Mesodermal cell (in vitro differentiated cells): ENCODE data around the gene MYL10.

Experiments
- H3K27ac ChIP-seq: 2 replicates; pipeline ENCODE4 v1.7.0; 2013; ENCODE audit warnings: mild to moderate bottlenecking, low read depth, low read length, moderate library complexity; ENCODE audit not compliant: severe bottlenecking
- H3K36me3 ChIP-seq: 2 replicates; pipeline ENCODE4 v1.7.1; 2013; ENCODE audit warnings: mild to moderate bottlenecking, low read length, moderate library complexity; ENCODE audit not compliant: control insufficient read depth, insufficient read depth
- H3K4me1 ChIP-seq: one replicate; pipeline ENCODE4 v1.7.1; 2013; ENCODE audit warnings: mild to moderate bottlenecking, low read length; ENCODE audit not compliant: insufficient read depth, control insufficient read depth, poor library complexity, severe bottlenecking
- H3K4me3 ChIP-seq: 2 replicates; pipeline ENCODE4 v1.7.0; 2013; ENCODE audit warnings: low read length, control low read depth, mild to moderate bottlenecking; ENCODE audit not compliant: insufficient read depth, poor library complexity, severe bottlenecking; ENCODE audit errors: extremely low read depth
- H3K9me3 ChIP-seq: 2 replicates; pipeline ENCODE4 v1.7.1; 2013; ENCODE audit warnings: mild to moderate bottlenecking, low read length, moderate library complexity; ENCODE audit not compliant: control insufficient read depth
- WGBS, 2 experiments: methylation state at CpG; one replicate each; pipeline ENCODE4 v1.1.5; 2013; ENCODE audit warnings: missing lambda C conversion rate in 2 of 2; ENCODE audit not compliant: insufficient coverage in 2 of 2; 5-methylcytosine and 5-hydroxymethylcytosine counted together

MYL10 gene

GRCh38 chr7:101586906-101587677 is 42.0 kb downstream of the MYL10 start:
- Histone ChIP-seq H3K9me3 (no peaks in the 10 kb centered on the region), H3K36me3 (no peaks in the 10 kb centered on the region), H3K4me3 (no peak overlapping the region), H3K4me1 (no peaks in the 10 kb centered on the region), H3K27ac (no peak overlapping the region)
- WGBS, 2 experiments, result 88 to 95% methylated on average over 9 to 10 of the region's 12 CpGs

- H3K36me3 ChIP-seq, result no peaks in the 10 kb centered on the region
- H3K4me3 ChIP-seq, result no peak overlapping the region
- H3K27ac ChIP-seq, result no peak overlapping the region
- H3K4me1 ChIP-seq, result no peaks in the 10 kb centered on the region
- no peaks in the 10 kb centered on the region for H3K9me3 ChIP-seq
- 87 to 89% methylated on average over 18 of the region's 18 CpGs for WGBS, 2 experiments
Observed at GRCh38 chr7:101586078-101586905, 42.8 kb downstream of the MYL10 start.

- 96 to 100% methylated on average over 3 of the region's 3 CpGs for WGBS, 2 experiments
- Histone ChIP-seq H3K4me3 (no peak overlapping the region), H3K9me3 (no peaks in the 10 kb centered on the region), H3K27ac (no peak overlapping the region), H3K36me3 (no peaks in the 10 kb centered on the region), H3K4me1 (no peaks in the 10 kb centered on the region)
Observed at GRCh38 chr7:101582971-101583370, 46.1 kb downstream of the MYL10 start.

DNA sequence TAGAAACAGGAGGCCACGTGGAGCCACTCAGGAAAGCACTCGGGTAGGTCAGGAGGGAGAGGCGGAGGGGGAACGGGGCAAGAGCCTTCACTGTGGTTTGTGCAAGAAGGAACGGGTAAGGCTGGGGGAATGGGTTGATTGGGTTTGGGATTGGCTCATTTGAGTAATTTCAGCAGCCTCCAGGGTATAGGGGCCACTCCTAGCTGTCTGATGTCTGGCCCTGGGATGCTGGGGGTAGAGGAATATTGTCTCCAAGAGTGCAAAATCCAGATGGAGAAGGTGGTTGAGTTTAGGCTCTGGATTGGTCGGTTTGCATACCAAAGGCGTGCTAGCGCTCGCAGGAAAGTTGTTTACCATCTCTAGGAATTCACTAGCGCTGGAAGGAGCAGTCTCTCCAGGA is 47.2 kb downstream of the MYL10 start:
- H3K9me3 ChIP-seq, result peaks cover 3% of the 10 kb centered on the region
- H3K4me3 ChIP-seq, result no peak overlapping the region
- WGBS, 2 experiments, result 89 to 94% methylated on average over 9 of the region's 10 CpGs
- no peaks in the 10 kb centered on the region for H3K36me3 ChIP-seq
- no peak overlapping the region for H3K27ac ChIP-seq
- H3K4me1 ChIP-seq, result no peaks in the 10 kb centered on the region

DNA sequence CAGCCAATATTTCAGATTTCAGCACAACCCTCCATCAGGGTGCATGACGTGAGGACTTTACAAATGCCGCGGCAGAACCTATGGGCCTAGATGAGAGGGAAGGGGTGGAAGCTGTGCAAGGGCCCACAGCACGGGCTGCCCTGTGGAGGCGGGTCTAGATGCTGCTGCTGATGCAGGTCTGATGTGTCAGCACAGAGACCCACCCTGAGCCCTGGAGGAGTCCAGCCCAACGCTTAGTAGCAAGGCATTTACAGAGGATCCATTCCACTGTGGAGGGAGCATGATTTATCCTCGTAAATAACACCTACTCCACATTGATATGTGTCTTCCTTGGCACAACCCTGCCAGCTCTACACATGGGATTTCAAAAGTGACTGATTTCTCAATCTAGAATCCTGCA is 48.5 kb downstream of the MYL10 start:
- H3K9me3 ChIP-seq, result peaks cover 8% of the 10 kb centered on the region
- WGBS, 2 experiments, result 80 to 91% methylated on average over 4 to 6 of the region's 7 CpGs
- H3K4me1 ChIP-seq, result no peaks in the 10 kb centered on the region
- H3K4me3 ChIP-seq, result no peak overlapping the region
- H3K36me3 ChIP-seq, result no peaks in the 10 kb centered on the region
- H3K27ac ChIP-seq, result no peak overlapping the region

DNA sequence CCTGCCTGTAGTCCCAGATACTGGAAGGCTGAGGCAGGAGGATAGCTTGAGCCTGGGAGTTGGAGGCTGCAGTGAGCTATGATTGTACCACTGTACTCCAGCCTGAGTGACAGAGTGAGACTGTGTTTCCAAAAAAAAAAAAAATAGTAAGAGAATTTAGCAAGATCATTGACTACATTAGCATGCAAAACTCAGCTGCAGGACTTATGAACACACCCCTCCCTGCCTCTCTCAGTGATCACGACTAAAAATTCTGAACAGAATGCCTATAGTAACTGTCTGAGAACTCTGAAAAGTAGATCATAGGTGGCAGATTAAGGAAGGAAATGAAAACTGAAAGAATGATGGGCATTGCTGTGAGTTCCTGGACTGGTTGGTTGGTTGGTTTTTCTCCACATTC is 50.5 kb downstream of the MYL10 start:
- Histone ChIP-seq H3K27ac (no peak overlapping the region), H3K4me3 (no peak overlapping the region), H3K36me3 (no peaks in the 10 kb centered on the region), H3K4me1 (no peaks in the 10 kb centered on the region), H3K9me3 (peaks cover 8% of the 10 kb centered on the region)
- WGBS, 2 experiments, result 78% methylated on average over 1 of the region's 1 CpG; no CpG with 5 or more reads in 1 of the 2 experiments

DNA sequence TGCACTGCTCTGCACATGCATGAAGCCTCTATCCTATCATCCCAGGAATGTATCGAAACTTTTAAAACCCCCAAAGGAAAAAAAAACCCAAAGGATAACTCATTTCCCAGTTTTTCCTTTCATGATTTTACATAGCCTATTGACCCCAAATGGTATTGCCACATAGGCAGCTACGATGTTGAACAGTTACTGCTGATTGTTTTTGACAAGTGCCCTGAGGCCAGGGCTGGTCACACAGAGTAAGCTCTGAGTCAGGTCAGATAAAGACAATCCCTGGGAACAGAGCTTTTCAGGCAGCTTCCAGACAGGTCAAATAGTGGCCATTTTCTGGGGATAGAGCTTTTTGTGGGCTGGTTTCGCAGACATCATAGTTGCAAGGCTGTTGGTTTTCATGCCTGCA is 52.1 kb downstream of the MYL10 start:
- no peaks in the 10 kb centered on the region for H3K36me3 ChIP-seq
- H3K4me3 ChIP-seq, result no peak overlapping the region
- H3K9me3 ChIP-seq, result peaks cover 8% of the 10 kb centered on the region
- 93 to 95% methylated on average over 3 of the region's 3 CpGs for WGBS, 2 experiments
- H3K27ac ChIP-seq, result no peak overlapping the region
- H3K4me1 ChIP-seq, result no peaks in the 10 kb centered on the region

DNA sequence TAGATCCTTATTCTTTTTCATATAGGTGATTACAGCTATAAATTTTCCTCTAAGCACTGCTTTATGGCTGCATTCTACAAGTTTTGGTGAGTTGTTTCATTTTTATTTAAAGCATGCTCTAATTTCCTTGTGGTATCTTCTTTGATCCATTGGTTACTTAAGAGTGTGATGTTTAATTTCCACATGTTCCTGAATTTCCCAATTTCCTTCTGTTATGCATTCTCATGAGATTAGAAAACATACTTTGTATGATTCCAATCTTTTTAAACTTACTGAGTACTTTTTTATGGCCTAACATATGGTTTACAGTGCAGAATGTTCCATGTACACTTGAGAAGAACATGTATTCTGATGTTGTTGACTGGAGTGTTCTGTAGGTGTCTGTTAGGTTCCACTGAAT is 53.4 kb downstream of the MYL10 start:
- Histone ChIP-seq H3K4me1 (no peaks in the 10 kb centered on the region), H3K4me3 (no peak overlapping the region), H3K9me3 (peaks cover 8% of the 10 kb centered on the region), H3K27ac (no peak overlapping the region), H3K36me3 (no peaks in the 10 kb centered on the region)

- peaks cover 8% of the 10 kb centered on the region for H3K9me3 ChIP-seq
- H3K4me3 ChIP-seq, result no peak overlapping the region
- 46 to 69% methylated on average over 2 of the region's 2 CpGs for WGBS, 2 experiments
- no peak overlapping the region for H3K27ac ChIP-seq
- no peaks in the 10 kb centered on the region for H3K4me1 ChIP-seq
- no peaks in the 10 kb centered on the region for H3K36me3 ChIP-seq
Observed at GRCh38 chr7:101575168-101575567, 53.9 kb downstream of the MYL10 start.

GRCh38 chr7:101572156-101572555 is 56.9 kb downstream of the MYL10 start:
- Histone ChIP-seq H3K4me3 (no peak overlapping the region), H3K9me3 (peaks cover 8% of the 10 kb centered on the region), H3K4me1 (no peaks in the 10 kb centered on the region), H3K27ac (no peak overlapping the region), H3K36me3 (no peaks in the 10 kb centered on the region)
- no CpG with 5 or more reads among the region's 2 CpGs for WGBS, 2 experiments

GRCh38 chr7:101567230-101567629 is 61.9 kb downstream of the MYL10 start:
- Histone ChIP-seq H3K36me3 (no peaks in the 10 kb centered on the region), H3K4me1 (peaks cover 5% of the 10 kb centered on the region), H3K4me3 (no peak overlapping the region), H3K9me3 (no peaks in the 10 kb centered on the region), H3K27ac (no peak overlapping the region)
- WGBS, 2 experiments, result 95 to 100% methylated on average over 2 to 5 of the region's 7 CpGs
